ENCODE results near the gene PPDPF. TPM values are rescaled to one million over a fixed set of nuclear protein-coding genes. Genes with fewer than 3 reads are reported as not detected.

Gene PPDPF
- total and polyA plus RNA-seq, 2 donors (not counting 3 experiments of a cell fraction or from before 2014, with no cell fraction given) = 52.2 to 219 TPM

DNA sequence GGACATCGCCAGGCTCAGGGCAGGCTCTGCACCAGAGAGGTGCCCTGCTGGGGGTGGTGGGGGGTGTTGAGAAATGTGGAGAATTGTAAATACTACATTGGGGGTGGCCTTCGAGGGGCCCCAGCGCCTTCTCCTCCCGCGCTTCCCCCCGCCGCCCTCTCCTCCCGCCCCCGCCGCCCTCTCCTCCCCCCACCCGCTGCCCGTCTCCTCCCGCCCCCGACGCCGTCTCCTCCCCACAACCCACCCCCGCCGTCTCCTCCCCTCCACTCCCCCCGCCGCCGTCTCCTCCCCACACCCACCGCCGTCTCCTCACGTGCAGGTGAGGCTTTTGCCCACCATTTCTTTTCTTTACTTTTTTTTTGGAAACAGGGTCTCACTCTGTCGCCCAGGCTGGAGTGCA lies 28.5 kb downstream of the PPDPF start:
- Histone ChIP-seq H3K9me3 (replicated peaks; ENCODE audit: control insufficient read depth, insufficient read depth, low read length) (no peaks in the 10 kb centered on the region), H3K36me3 (ENCODE audit: control insufficient read depth in 2 of 2, extremely low read depth in 1 of 2, insufficient read depth in 2 of 2, low read length in 2 of 2) (no peaks in the 10 kb centered on the region), H3K79me2 (ENCODE audit: control insufficient read depth, insufficient read depth, low read length) (no peaks in the 10 kb centered on the region), H3K4me2 (ENCODE audit: insufficient read depth, low read length) (no peak overlapping the region), H3K9me1 (replicated peaks; ENCODE audit: control insufficient read depth, extremely low read depth, insufficient read depth, low read length) (no peaks in the 10 kb centered on the region), H3K4me3 (replicated peaks in 1 of 3; ENCODE audit: insufficient read depth in 1 of 3, low read depth in 1 of 3, low read length in 3 of 3) (no peak overlapping the region), H2AFZ (ENCODE audit: low read depth, low read length) (no peak overlapping the region), H3K27me3 (ENCODE audit: control insufficient read depth in 2 of 2, insufficient read depth in 2 of 2, low read length in 2 of 2) (no peaks in the 10 kb centered on the region), H3K27ac (ENCODE audit: insufficient read depth, low read depth, low read length) (no peak overlapping the region), H3K9ac (replicated peaks; ENCODE audit: extremely low read depth, insufficient read depth, low read length) (no peak overlapping the region), H4K20me1 (replicated peaks; ENCODE audit: control insufficient read depth, extremely low read depth, insufficient read depth, low read length) (no peaks in the 10 kb centered on the region), H3K4me1 (ENCODE audit: control insufficient read depth, extremely low read depth, insufficient read depth, low read length) (no peaks in the 10 kb centered on the region)
- no peak for DNase-seq (ENCODE audit: low read depth, low spot score)
- BruUV-seq (replicated peaks) = no TSS peak
- no peak for FAIRE-seq
- intact Hi-C loops (cut with micrococcal nuclease) = no loop called here
- ChIA-PET CTCF (no interaction called here), POLR2A (no interaction called here)
- no peak for TF ChIP-seq POLR2AphosphoS5 (IDR thresholded peaks at IDR 0.05; ENCODE audit: insufficient read depth, low read depth, low read length)
- TF ChIP-seq CTCF (IDR thresholded peaks at IDR 0.05; ENCODE audit: extremely low read depth in 1 of 2, insufficient read depth in 1 of 2, low read depth in 1 of 2, low read length in 2 of 2) = no peak
- TF ChIP-seq FOS (IDR thresholded peaks at IDR 0.05; ENCODE audit: borderline replicate concordance, insufficient read depth, low read length) = no peak
- TF ChIP-seq MAX (IDR thresholded peaks at IDR 0.05; ENCODE audit: insufficient read depth, insufficient read length) = no peak
- TF ChIP-seq EZH2 (IDR thresholded peaks at IDR 0.05; ENCODE audit: borderline replicate concordance, low read depth, low read length, severe bottlenecking) = no peak
- TF ChIP-seq JUN (IDR thresholded peaks at IDR 0.05; ENCODE audit: borderline replicate concordance, insufficient read depth, insufficient read length, low read depth) = no peak
- no peak for TF ChIP-seq POLR2A (IDR thresholded peaks at IDR 0.05; ENCODE audit: low read depth, low read length)
- TF ChIP-seq GATA2 (IDR thresholded peaks at IDR 0.05; ENCODE audit: insufficient read depth, insufficient read length, low read depth, low read length) = no peak
- TF ChIP-seq MYC (IDR thresholded peaks at IDR 0.05; ENCODE audit: low read depth, low read length) = no peak
- dilution Hi-C loops (cut with MboI; ENCODE audit: extremely low pct_ligation_motif_present, low sequenced_read_pairs) = no loop called here
